Measurements from ENCODE around the gene PNPLA6. TPM values are rescaled to one million over a fixed set of nuclear protein-coding genes. Genes with fewer than 3 reads are reported as not detected.
A peak's percentile ranks its signal among the peaks of the same experiment; 100 is the strongest.
"Not testable (repeated sequence)": the region's sequence is repeated elsewhere in the genome, so short reads cannot be mapped to it uniquely, and the experiment has no call there.

Gene PNPLA6
- total and polyA plus RNA-seq, 3 experiments from 2014 or later, result 17.1 to 117 (median 112) TPM

GRCh38 chr19:7529610-7530490 is 5.7 kb upstream of the PNPLA6 start:
- peaks cover 0 to 40% (median 2%) of the 10 kb centered on the region in 3 donors for H3K36me3 Mint-ChIP-seq
- H3K9me3 Mint-ChIP-seq, result no peaks in the 10 kb centered on the region
- no peaks in the 10 kb centered on the region for H3K27me3 Mint-ChIP-seq
- no peaks in the 10 kb centered on the region for H3K36me3 ChIP-seq (ENCODE audit: insufficient read depth, low read length)
- no peak overlapping the region for H3K4me3 ChIP-seq (ENCODE audit: low read length)
- H3K4me1 ChIP-seq (ENCODE audit: insufficient read depth, low read length), result peaks cover 6% of the 10 kb centered on the region
- ChIA-PET CTCF (interaction anchor here (1.7 kb wide), 1 partner anchor 175 kb away, joined by 4 read pairs; no protein-coding TSS in a partner anchor), POLR2A (no interaction called here)
- H3K27ac ChIP-seq (ENCODE audit: low read depth, low read length), result no peak overlapping the region
- no peak for DNase-seq
- H3K4me1 Mint-ChIP-seq, result peaks cover 5 to 13% (median 9%) of the 10 kb centered on the region in 3 donors
- H3K4me3 Mint-ChIP-seq, result peak overlapping the region in 1 of 7 donors; percentile 58
- no peaks in the 10 kb centered on the region for H3K9me3 ChIP-seq (ENCODE audit: low read length)
- H3K27me3 ChIP-seq (ENCODE audit: insufficient read depth, low read length, poor library complexity, severe bottlenecking), result no peaks in the 10 kb centered on the region
- no peak overlapping the region for H3K27ac Mint-ChIP-seq

GRCh38 chr19:7533281-7533885 is 2.1 kb upstream of the PNPLA6 start:
- H3K9me3 Mint-ChIP-seq, result no peaks in the 10 kb centered on the region
- peak overlapping the region; percentile 31 for H3K27ac ChIP-seq (ENCODE audit: low read depth, low read length)
- H3K9me3 ChIP-seq (ENCODE audit: low read length), result no peaks in the 10 kb centered on the region
- peaks cover 0 to 46% (median 2%) of the 10 kb centered on the region in 3 donors for H3K36me3 Mint-ChIP-seq
- DNase-seq, result no peak
- CTCF ChIA-PET, result interaction anchor here (2.3 to 5.5 kb wide), 2 partner anchors 11 to 35 kb away, joined by 5 to 35 read pairs; partner anchors contain the start of gene MCOLN1
- H3K27me3 ChIP-seq (ENCODE audit: insufficient read depth, low read length, poor library complexity, severe bottlenecking), result no peaks in the 10 kb centered on the region
- H3K27me3 Mint-ChIP-seq, result no peaks in the 10 kb centered on the region
- H3K4me1 Mint-ChIP-seq, result peaks cover 16 to 31% (median 20%) of the 10 kb centered on the region in 3 donors
- H3K27ac Mint-ChIP-seq, result peak overlapping the region in 6 of 8 donors; percentile 33 to 93 (median 54)
- peaks cover under 1% of the 10 kb centered on the region for H3K36me3 ChIP-seq (ENCODE audit: insufficient read depth, low read length)
- H3K4me1 ChIP-seq (ENCODE audit: insufficient read depth, low read length), result peaks cover 13% of the 10 kb centered on the region
- H3K4me3 Mint-ChIP-seq, result peak overlapping the region; percentile 94 to 97 (median 95)
- POLR2A ChIA-PET, result no interaction called here
- peak overlapping the region; percentile 97 for H3K4me3 ChIP-seq (ENCODE audit: low read length)

- peaks cover 18 to 31% (median 20%) of the 10 kb centered on the region in 3 donors for H3K4me1 Mint-ChIP-seq
- POLR2A ChIA-PET, result interaction anchor here (0.8 to 2.1 kb wide), 2 partner anchors 12 to 180 kb away, joined by 3 to 20 read pairs; partner anchors contain the start of gene MCOLN1
Observed at GRCh38 chr19:7533925-7534480, 1.5 kb upstream of the PNPLA6 start.

GRCh38 chr19:7534531-7535046 is 928 bp upstream of the PNPLA6 start:
- DNase-seq, result peak in 4 of 5 donors; percentile 9 to 63 (median 31)
- peak overlapping the region; percentile 94 to 97 (median 95) for H3K4me3 Mint-ChIP-seq
- ChIA-PET CTCF (interaction anchor here (2.3 to 5.5 kb wide), 2 partner anchors 12 to 34 kb away, joined by 5 to 35 read pairs; partner anchors contain the start of gene MCOLN1), POLR2A (interaction anchor here (0.8 to 2.1 kb wide), 4 partner anchors 12 to 180 kb away, joined by 3 to 20 read pairs (median 4); partner anchors contain the start of genes MCOLN1, PET100 and XAB2)
- H3K9me3 Mint-ChIP-seq, result no peaks in the 10 kb centered on the region
- no peaks in the 10 kb centered on the region for H3K27me3 Mint-ChIP-seq
- Histone ChIP-seq H3K4me3 (ENCODE audit: low read length) (peak overlapping the region; percentile 97), H3K4me1 (ENCODE audit: insufficient read depth, low read length) (peaks cover 13% of the 10 kb centered on the region), H3K27me3 (ENCODE audit: insufficient read depth, low read length, poor library complexity, severe bottlenecking) (no peaks in the 10 kb centered on the region), H3K36me3 (ENCODE audit: insufficient read depth, low read length) (peaks cover 5% of the 10 kb centered on the region), H3K9me3 (ENCODE audit: low read length) (no peaks in the 10 kb centered on the region), H3K27ac (ENCODE audit: low read depth, low read length) (peak overlapping the region; percentile 73)
- peaks cover 18 to 31% (median 20%) of the 10 kb centered on the region in 3 donors for H3K4me1 Mint-ChIP-seq
- H3K27ac Mint-ChIP-seq, result peak overlapping the region; percentile 84 to 96 (median 92)
- H3K36me3 Mint-ChIP-seq, result peaks cover 0 to 43% (median 2%) of the 10 kb centered on the region in 3 donors

More at GRCh38 chr19:7533925-7534480, 1.5 kb upstream of the PNPLA6 start:
- Histone ChIP-seq H3K4me3 (ENCODE audit: low read length) (peak overlapping the region; percentile 97), H3K27me3 (ENCODE audit: insufficient read depth, low read length, poor library complexity, severe bottlenecking) (no peaks in the 10 kb centered on the region), H3K27ac (ENCODE audit: low read depth, low read length) (peak overlapping the region; percentile 73), H3K4me1 (ENCODE audit: insufficient read depth, low read length) (peaks cover 13% of the 10 kb centered on the region), H3K9me3 (ENCODE audit: low read length) (no peaks in the 10 kb centered on the region), H3K36me3 (ENCODE audit: insufficient read depth, low read length) (peaks cover 5% of the 10 kb centered on the region)
- CTCF ChIA-PET, result interaction anchor here (2.3 to 5.5 kb wide), 2 partner anchors 12 to 34 kb away, joined by 5 to 35 read pairs; partner anchors contain the start of gene MCOLN1
- peak; percentile 73 to 88 (median 77) for DNase-seq
- Mint-ChIP-seq H3K9me3 (no peaks in the 10 kb centered on the region), H3K27me3 (no peaks in the 10 kb centered on the region), H3K4me3 (peak overlapping the region; percentile 94 to 97 (median 95)), H3K27ac (peak overlapping the region; percentile 84 to 93 (median 92)), H3K36me3 (peaks cover 0 to 46% (median 2%) of the 10 kb centered on the region in 3 donors)

GRCh38 chr19:7535998-7536695 is 630 bp downstream of the PNPLA6 start:
- Histone ChIP-seq H3K4me3 (ENCODE audit: low read length) (peak overlapping the region; percentile 97), H3K27ac (ENCODE audit: low read depth, low read length) (peak overlapping the region; percentile 73), H3K27me3 (ENCODE audit: insufficient read depth, low read length, poor library complexity, severe bottlenecking) (no peaks in the 10 kb centered on the region), H3K4me1 (ENCODE audit: insufficient read depth, low read length) (peaks cover 13% of the 10 kb centered on the region), H3K9me3 (ENCODE audit: low read length) (no peaks in the 10 kb centered on the region), H3K36me3 (ENCODE audit: insufficient read depth, low read length) (peaks cover 9% of the 10 kb centered on the region)
- DNase-seq, result no peak
- Mint-ChIP-seq H3K36me3 (peaks cover 0 to 48% (median 3%) of the 10 kb centered on the region in 3 donors), H3K4me3 (peak overlapping the region; percentile 94 to 97 (median 95)), H3K9me3 (no peaks in the 10 kb centered on the region), H3K4me1 (peaks cover 18 to 31% (median 20%) of the 10 kb centered on the region in 3 donors), H3K27ac (peak overlapping the region; percentile 57 to 95 (median 90)), H3K27me3 (peaks cover 0 to 1% of the 10 kb centered on the region in 2 donors)
- ChIA-PET CTCF (interaction anchor here (1.3 to 5.5 kb wide), 2 partner anchors 14 to 32 kb away, joined by 3 to 35 read pairs; partner anchors contain the start of gene MCOLN1), POLR2A (interaction anchor here (2.1 kb wide), 1 partner anchor 14 kb away, joined by 20 read pairs; the partner anchor contains the start of gene MCOLN1)

- POLR2A ChIA-PET; H3K27me3 ChIP-seq (ENCODE audit: insufficient read depth, low read length, poor library complexity, severe bottlenecking); H3K4me3 ChIP-seq (ENCODE audit: low read length); H3K4me1 ChIP-seq (ENCODE audit: insufficient read depth, low read length); H3K27ac Mint-ChIP-seq; H3K9me3 Mint-ChIP-seq; H3K27me3 Mint-ChIP-seq; H3K9me3 ChIP-seq (ENCODE audit: low read length); DNase-seq; H3K27ac ChIP-seq (ENCODE audit: low read depth, low read length): not testable (repeated sequence)
- peaks cover 22% of the 10 kb centered on the region for H3K36me3 ChIP-seq (ENCODE audit: insufficient read depth, low read length)
- CTCF ChIA-PET, result interaction anchor here (0.8 kb wide), 1 partner anchor 1167 kb away, joined by 3 read pairs; the partner anchor contains the start of gene ALKBH7
- H3K4me1 Mint-ChIP-seq, result peaks cover 16 to 20% (median 18%) of the 10 kb centered on the region in 3 donors
- H3K4me3 Mint-ChIP-seq, result peak overlapping the region in 1 of 7 donors; percentile 70
- peaks cover 0 to 71% (median 6%) of the 10 kb centered on the region in 3 donors for H3K36me3 Mint-ChIP-seq
Observed at GRCh38 chr19:7538990-7539389, 3.5 kb downstream of the PNPLA6 start.

Data from CD8-positive, alpha-beta memory T cell (primary cell).